ENCODE results near the gene DENND11. TPM values are rescaled to one million over a fixed set of nuclear protein-coding genes. Genes with fewer than 3 reads are reported as not detected.

DENND11 gene
- total and polyA plus RNA-seq, 9 of the 15 experiments (the other 6 are each of a cell fraction or from before 2014, with no cell fraction given) = 0.07 to 1.1 (median 0.36) TPM

DNA sequence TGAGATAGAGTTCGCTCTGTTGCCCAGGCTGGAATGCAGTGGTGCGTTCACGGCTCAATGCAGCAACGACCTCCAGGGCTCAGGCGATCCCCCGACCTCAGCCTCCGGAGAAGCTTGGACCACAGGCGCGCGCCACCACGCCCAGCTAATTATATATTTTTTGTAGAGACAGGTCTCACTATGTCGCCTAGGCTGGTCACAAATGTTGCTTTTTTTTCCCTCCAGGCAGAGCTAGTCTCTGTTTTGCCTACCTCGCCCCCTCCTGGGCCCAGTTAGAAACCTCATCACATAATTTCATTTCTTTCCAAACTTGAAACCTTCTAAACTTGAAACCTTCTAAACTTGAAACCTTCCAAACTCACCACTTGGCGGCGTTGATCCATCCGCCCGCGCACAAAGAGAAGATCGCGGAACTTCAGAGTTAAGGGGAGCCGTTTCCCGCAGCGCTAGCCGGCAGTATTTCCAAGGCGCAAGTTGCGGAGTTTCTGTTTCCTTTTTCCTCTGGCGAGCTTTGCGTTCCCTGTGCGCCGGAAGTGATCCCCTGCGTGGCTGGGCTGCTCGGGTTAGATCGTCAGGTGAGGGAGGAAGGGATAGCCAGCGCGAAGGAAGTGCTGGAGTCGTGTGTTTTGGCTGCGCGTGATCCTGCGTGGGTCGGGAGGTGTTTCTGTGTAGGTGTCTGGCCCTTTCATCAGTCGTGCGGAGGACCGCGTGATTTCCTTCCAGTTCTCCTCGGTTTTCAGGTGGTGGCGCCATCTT, 36.0 kb upstream of the DENND11 start, which contains the start of gene SSBP1 (continued):
- TF ChIP-seq, protein P1, sequence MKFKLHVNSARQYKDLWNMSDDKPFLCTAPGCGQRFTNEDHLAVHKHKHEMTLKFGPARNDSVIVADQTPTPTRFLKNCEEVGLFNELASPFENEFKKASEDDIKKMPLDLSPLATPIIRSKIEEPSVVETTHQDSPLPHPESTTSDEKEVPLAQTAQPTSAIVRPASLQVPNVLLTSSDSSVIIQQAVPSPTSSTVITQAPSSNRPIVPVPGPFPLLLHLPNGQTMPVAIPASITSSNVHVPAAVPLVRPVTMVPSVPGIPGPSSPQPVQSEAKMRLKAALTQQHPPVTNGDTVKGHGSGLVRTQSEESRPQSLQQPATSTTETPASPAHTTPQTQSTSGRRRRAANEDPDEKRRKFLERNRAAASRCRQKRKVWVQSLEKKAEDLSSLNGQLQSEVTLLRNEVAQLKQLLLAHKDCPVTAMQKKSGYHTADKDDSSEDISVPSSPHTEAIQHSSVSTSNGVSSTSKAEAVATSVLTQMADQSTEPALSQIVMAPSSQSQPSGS (CRISPR knock-in tag; IDR thresholded peaks at IDR 0.05) = no peak
- TF ChIP-seq ZNF24 (IDR thresholded peaks at IDR 0.05) (peak; percentile 83), GABPA (tag; conservative IDR thresholded peaks at IDR 0.05; ENCODE audit: low read depth) (peak; percentile 100), LEF1 (IDR thresholded peaks at IDR 0.05) (peak; percentile 86), KDM4B (IDR thresholded peaks at IDR 0.05; ENCODE audit: borderline replicate concordance in 2 of 2, low read depth in 1 of 2) (peak in 1 of 2 experiments; percentile 98; a peak in 2 of 4 replicates), ZNF561 (CRISPR knock-in tag; conservative IDR thresholded peaks at IDR 0.05) (no peak), ZNF785 (CRISPR knock-in tag; IDR thresholded peaks at IDR 0.05) (no peak), DDX20 (tag; IDR thresholded peaks at IDR 0.05; ENCODE audit: low read depth) (no peak), GATA2 (CRISPR knock-in tag; IDR thresholded peaks at IDR 0.05) (no peak), SMC3 (conservative IDR thresholded peaks at IDR 0.05; ENCODE audit: insufficient read depth, low read depth, low read length) (peak; percentile 70), NFIC (IDR thresholded peaks at IDR 0.05) (peak; percentile 73), NFXL1 (CRISPR knock-in tag; IDR thresholded peaks at IDR 0.05) (peak; percentile 12; the same call in 1 of the 2 replicates), FOXJ3 (CRISPR knock-in tag; IDR thresholded peaks at IDR 0.05) (no peak), KDM1A (IDR thresholded peaks at IDR 0.05) (0 out of 4 replicates have a peak, but pooled peaks of 1 of the 2 experiments have one; percentile 40), ZNF408 (CRISPR knock-in tag; IDR thresholded peaks at IDR 0.05; ENCODE audit: low read depth) (no peak), ZNF77 (CRISPR knock-in tag; IDR thresholded peaks at IDR 0.05) (no peak), YY1 (IDR thresholded peaks at IDR 0.05; ENCODE audit: borderline replicate concordance in 1 of 3, control insufficient read depth in 1 of 3, extremely low read depth in 1 of 3, insufficient read depth in 3 of 3, insufficient read length in 1 of 3, insufficient replicate concordance in 2 of 3, low read depth in 1 of 3, low read length in 2 of 3) (peak in 2 of 3 experiments; percentile 77 to 79), CXXC5 (CRISPR knock-in tag; IDR thresholded peaks at IDR 0.05) (peak; percentile 100)
- TF ChIP-seq, protein P2, sequence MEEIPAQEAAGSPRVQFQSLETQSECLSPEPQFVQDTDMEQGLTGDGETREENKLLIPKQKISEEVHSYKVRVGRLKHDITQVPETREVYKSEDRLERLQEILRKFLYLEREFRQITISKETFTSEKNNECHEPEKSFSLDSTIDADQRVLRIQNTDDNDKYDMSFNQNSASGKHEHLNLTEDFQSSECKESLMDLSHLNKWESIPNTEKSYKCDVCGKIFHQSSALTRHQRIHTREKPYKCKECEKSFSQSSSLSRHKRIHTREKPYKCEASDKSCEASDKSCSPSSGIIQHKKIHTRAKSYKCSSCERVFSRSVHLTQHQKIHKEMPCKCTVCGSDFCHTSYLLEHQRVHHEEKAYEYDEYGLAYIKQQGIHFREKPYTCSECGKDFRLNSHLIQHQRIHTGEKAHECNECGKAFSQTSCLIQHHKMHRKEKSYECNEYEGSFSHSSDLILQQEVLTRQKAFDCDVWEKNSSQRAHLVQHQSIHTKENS (CRISPR knock-in tag; IDR thresholded peaks at IDR 0.05) = no peak
- TF ChIP-seq, protein P3, sequence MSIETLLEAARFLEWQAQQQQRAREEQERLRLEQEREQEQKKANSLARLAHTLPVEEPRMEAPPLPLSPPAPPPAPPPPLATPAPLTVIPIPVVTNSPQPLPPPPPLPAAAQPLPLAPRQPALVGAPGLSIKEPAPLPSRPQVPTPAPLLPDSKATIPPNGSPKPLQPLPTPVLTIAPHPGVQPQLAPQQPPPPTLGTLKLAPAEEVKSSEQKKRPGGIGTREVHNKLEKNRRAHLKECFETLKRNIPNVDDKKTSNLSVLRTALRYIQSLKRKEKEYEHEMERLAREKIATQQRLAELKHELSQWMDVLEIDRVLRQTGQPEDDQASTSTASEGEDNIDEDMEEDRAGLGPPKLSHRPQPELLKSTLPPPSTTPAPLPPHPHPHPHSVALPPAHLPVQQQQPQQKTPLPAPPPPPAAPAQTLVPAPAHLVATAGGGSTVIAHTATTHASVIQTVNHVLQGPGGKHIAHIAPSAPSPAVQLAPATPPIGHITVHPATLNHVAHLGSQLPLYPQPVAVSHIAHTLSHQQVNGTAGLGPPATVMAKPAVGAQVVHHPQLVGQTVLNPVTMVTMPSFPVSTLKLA (conservative IDR thresholded peaks at IDR 0.05) = peak; percentile 94 to 98
- TF ChIP-seq, protein P4, sequence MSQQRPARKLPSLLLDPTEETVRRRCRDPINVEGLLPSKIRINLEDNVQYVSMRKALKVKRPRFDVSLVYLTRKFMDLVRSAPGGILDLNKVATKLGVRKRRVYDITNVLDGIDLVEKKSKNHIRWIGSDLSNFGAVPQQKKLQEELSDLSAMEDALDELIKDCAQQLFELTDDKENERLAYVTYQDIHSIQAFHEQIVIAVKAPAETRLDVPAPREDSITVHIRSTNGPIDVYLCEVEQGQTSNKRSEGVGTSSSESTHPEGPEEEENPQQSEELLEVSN (IDR thresholded peaks at IDR 0.05; ENCODE audit: borderline replicate concordance in 1 of 2, extremely low read depth in 1 of 2, insufficient read depth in 1 of 2, insufficient read length in 1 of 2, low read depth in 1 of 2, low read length in 1 of 2, poor library complexity in 1 of 2, severe bottlenecking in 1 of 2) = peak in 1 of 2 experiments; percentile 15
